DND-41 (cell line): ENCODE results near the gene IER3.
"Not testable (repeated sequence)": the region's sequence is repeated elsewhere in the genome, so short reads cannot be mapped to it uniquely, and the experiment has no call there.

Experiments
- ATAC-seq: fragments of 200-7000 bp; cut with Tn5 transposase; 3 replicates; pipeline ENCODE4 v1.9.1; 2021; ENCODE audit warnings: low read depth; ENCODE audit not compliant: insufficient read depth
- DNase-seq: peaks from one replicate; pipeline ENCODE4 v3.0.0-alpha.2; 2020
- H2AFZ ChIP-seq: 2 replicates; pipeline ENCODE4 v1.6.0; 2012; ENCODE audit warnings: low read depth, low read length
- H3K27ac ChIP-seq: 2 replicates; pipeline ENCODE4 v1.5.1; 2012; ENCODE audit warnings: low read length, inconsistent platforms
- H3K27me3 ChIP-seq: fragments of 200-600 bp; sonication (generic); 2 replicates; pipeline ENCODE4 v1.6.0; 2012; ENCODE audit warnings: low read length, mild to moderate bottlenecking, inconsistent platforms; ENCODE audit not compliant: insufficient read depth, poor library complexity
- H3K36me3 ChIP-seq: 2 replicates; pipeline ENCODE4 v1.5.1; 2012; ENCODE audit warnings: low read length, inconsistent platforms; ENCODE audit not compliant: insufficient read depth
- H3K4me1 ChIP-seq: 2 replicates; pipeline ENCODE4 v1.5.1; 2012; ENCODE audit warnings: mild to moderate bottlenecking, low read length; ENCODE audit not compliant: insufficient read depth
- H3K4me2 ChIP-seq: 2 replicates; pipeline ENCODE4 v1.6.0; 2012; ENCODE audit warnings: mild to moderate bottlenecking, moderate library complexity, low read length, inconsistent platforms; ENCODE audit not compliant: insufficient read depth
- H3K4me3 ChIP-seq, 2 experiments: fragments of 200-600 bp in 1 of 2; shearing (Covaris generic) in 1 of 2; 2 replicates each; pipeline ENCODE4 v1.5.1; 2012 to 2016; ENCODE audit warnings: inconsistent platforms in 2 of 2, low read length in 2 of 2, mild to moderate bottlenecking in 2 of 2, low read depth in 1 of 2, moderate library complexity in 1 of 2
- H3K79me2 ChIP-seq: 2 replicates; pipeline ENCODE4 v1.6.0; 2012; ENCODE audit warnings: low read length, inconsistent platforms; ENCODE audit not compliant: insufficient read depth
- H3K9ac ChIP-seq: 2 replicates; pipeline ENCODE4 v1.6.0; 2012; ENCODE audit warnings: low read depth, mild to moderate bottlenecking, inconsistent platforms, low read length, moderate library complexity
- H3K9me3 ChIP-seq: 2 replicates; pipeline ENCODE4 v1.5.1; 2012; ENCODE audit warnings: low read length, moderate library complexity, mild to moderate bottlenecking, inconsistent platforms; ENCODE audit not compliant: insufficient read depth, severe bottlenecking
- H4K20me1 ChIP-seq: 2 replicates; pipeline ENCODE4 v1.6.0; 2012; ENCODE audit warnings: low read length; ENCODE audit not compliant: insufficient read depth
- CTCF ChIP-seq: IDR thresholded peaks from 2 replicates; pipeline ENCODE4 v1.5.1; 2012; ENCODE audit warnings: borderline replicate concordance, low read length, moderate library complexity, mild to moderate bottlenecking; ENCODE audit not compliant: poor library complexity, severe bottlenecking; ENCODE audit errors: extremely low read depth
- EZH2 ChIP-seq: IDR thresholded peaks from 3 replicates; pipeline ENCODE4 v1.6.1; 2012; ENCODE audit warnings: borderline replicate concordance, low read depth, mild to moderate bottlenecking, moderate library complexity, low read length, inconsistent platforms; ENCODE audit not compliant: severe bottlenecking

The IER3 gene

GRCh38 chr6:30724906-30725667 lies 19.3 kb downstream of the IER3 start:
- H3K27me3 ChIP-seq = no peaks in the 10 kb centered on the region
- DNase-seq (no peak), ATAC-seq (no peak)
- H3K4me2 ChIP-seq = peak overlapping the region; percentile 86; the same call in 1 of the 2 replicates
- no peak overlapping the region for H3K9ac ChIP-seq
- H2AFZ ChIP-seq = no peak overlapping the region
- peaks cover 33% of the 10 kb centered on the region for H3K4me1 ChIP-seq
- TF ChIP-seq CTCF (no peak), EZH2 (no peak)
- peaks cover 54% of the 10 kb centered on the region for H4K20me1 ChIP-seq
- H3K9me3 ChIP-seq = no peaks in the 10 kb centered on the region
- no peak overlapping the region for H3K4me3 ChIP-seq
- peaks cover 58% of the 10 kb centered on the region for H3K79me2 ChIP-seq
- no peak overlapping the region for H3K27ac ChIP-seq
- peaks cover 78% of the 10 kb centered on the region for H3K36me3 ChIP-seq

- peak overlapping the region; percentile 86 for H3K4me2 ChIP-seq
- peaks cover 71% of the 10 kb centered on the region for H3K36me3 ChIP-seq
- TF ChIP-seq CTCF = peak; percentile 35
- H3K9ac ChIP-seq = peak overlapping the region; percentile 98
- peak; percentile 23 for DNase-seq
- H3K4me1 ChIP-seq = peaks cover 39% of the 10 kb centered on the region
- peak overlapping the region in 1 of 2 experiments; percentile 99; a peak in 2 of 4 replicates for H3K4me3 ChIP-seq
- H3K27ac ChIP-seq, H3K27me3 ChIP-seq, ATAC-seq, H3K9me3 ChIP-seq, H2AFZ ChIP-seq: not testable (repeated sequence)
- H3K79me2 ChIP-seq = peaks cover 67% of the 10 kb centered on the region
- H4K20me1 ChIP-seq = peaks cover 54% of the 10 kb centered on the region
Observed at GRCh38 chr6:30723843-30724741, 20.3 kb downstream of the IER3 start.

- not testable (repeated sequence) for H2AFZ ChIP-seq, DNase-seq, H3K9me3 ChIP-seq, ATAC-seq, H3K27me3 ChIP-seq
- Histone ChIP-seq H3K4me1 (peaks cover 47% of the 10 kb centered on the region), H3K4me3 (peak overlapping the region; percentile 4 to 99; a peak in 3 of 4 replicates), H4K20me1 (peaks cover 54% of the 10 kb centered on the region), H3K27ac (peak overlapping the region; percentile 93), H3K79me2 (peaks cover 75% of the 10 kb centered on the region), H3K9ac (peak overlapping the region; percentile 98), H3K4me2 (peak overlapping the region; percentile 86), H3K36me3 (peaks cover 68% of the 10 kb centered on the region)
Observed at GRCh38 chr6:30723159-30723842, 21.0 kb downstream of the IER3 start.
